HCT116 (cell line): ENCODE results near the gene LYL1.

Experiments
- CEBPB ChIP-seq: IDR thresholded peaks from 2 replicates; pipeline ENCODE4 v1.6.1; 2012; ENCODE audit warnings: low read depth
- CTCF ChIP-seq, 3 experiments: fragments of 200-600 bp in 1 of 3; sonication (generic) in 1 of 3; IDR thresholded peaks in 2 of 3; conservative IDR thresholded peaks in 1 of 3; 2 replicates each; pipeline ENCODE4 v1.5.1; 2012 to 2017; ENCODE audit warnings: low read depth in 2 of 3, low read length in 2 of 3, antibody characterized with exemption in 1 of 3, borderline replicate concordance in 1 of 3, control low read depth in 1 of 3, mild to moderate bottlenecking in 1 of 3, mixed read lengths in 1 of 3, mixed run types in 1 of 3, moderate library complexity in 1 of 3; ENCODE audit not compliant: insufficient read depth in 1 of 3
- EZH2 ChIP-seq: fragments of 200-600 bp; sonication (generic); IDR thresholded peaks from 2 replicates; pipeline ENCODE4 v1.6.1; 2017; ENCODE audit warnings: antibody characterized with exemption, mixed run types
- MAX ChIP-seq: IDR thresholded peaks from 2 replicates; pipeline ENCODE4 v1.6.1; 2012
- POLR2A ChIP-seq: IDR thresholded peaks from 2 replicates; pipeline ENCODE4 v1.7.0; 2011; ENCODE audit warnings: borderline replicate concordance; ENCODE audit not compliant: insufficient read depth, insufficient read length; ENCODE audit errors: extremely low read depth
- RAD21 ChIP-seq: IDR thresholded peaks from 2 replicates; pipeline ENCODE4 v1.6.1; 2012; ENCODE audit warnings: low read depth, mild to moderate bottlenecking
- TCF7L2 ChIP-seq: IDR thresholded peaks from 2 replicates; pipeline ENCODE4 v1.7.0; 2011; ENCODE audit warnings: borderline replicate concordance, inconsistent platforms; ENCODE audit not compliant: insufficient read depth, insufficient read length; ENCODE audit errors: extremely low read depth
- YY1 ChIP-seq: IDR thresholded peaks from 2 replicates; pipeline ENCODE4 v1.6.1; 2011; ENCODE audit warnings: low read length, low read depth, moderate library complexity, mild to moderate bottlenecking; ENCODE audit not compliant: insufficient replicate concordance; ENCODE audit errors: extremely low read depth
- ZFX ChIP-seq: fragments of 450-650 bp; IDR thresholded peaks from 2 replicates; pipeline ENCODE4 v1.6.1; 2017

GRCh38 chr19:13056052-13056660 is 46.5 kb downstream of the LYL1 start:
- TF ChIP-seq RAD21 (no peak), CTCF (IDR thresholded peaks at IDR 0.05 in 2 of 3, conservative IDR thresholded peaks at IDR 0.05 in 1 of 3; ENCODE audit: borderline replicate concordance in 1 of 3, insufficient read depth in 1 of 3, low read depth in 2 of 3, low read length in 2 of 3) (no peak), POLR2A (no peak), EZH2 (no peak), ZFX (no peak), MAX (no peak), YY1 (no peak), CEBPB (no peak), TCF7L2 (no peak)
